ENCODE data around the gene CD2.

DNA sequence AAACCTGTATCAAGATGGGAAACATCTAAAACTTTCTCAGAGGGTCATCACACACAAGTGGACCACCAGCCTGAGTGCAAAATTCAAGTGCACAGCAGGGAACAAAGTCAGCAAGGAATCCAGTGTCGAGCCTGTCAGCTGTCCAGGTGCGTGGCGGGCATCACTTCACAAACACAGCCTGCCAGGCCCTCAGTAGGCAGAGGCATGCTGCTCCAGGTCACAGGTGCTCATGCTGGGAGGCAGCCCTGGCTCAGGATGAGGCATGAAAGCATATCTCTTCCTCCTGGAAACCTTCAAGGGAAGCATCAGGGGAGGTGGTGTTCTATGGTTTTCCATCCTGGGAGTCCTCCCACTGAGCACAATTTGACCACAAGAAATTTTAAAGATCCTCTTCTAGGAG lies 6.3 kb downstream of the CD2 start:
- TF ChIP-seq POLR2AphosphoS5 (IDR thresholded peaks at IDR 0.05) (no peak), EP300 (IDR thresholded peaks at IDR 0.05) (no peak)
- TF ChIP-seq, protein P1, sequence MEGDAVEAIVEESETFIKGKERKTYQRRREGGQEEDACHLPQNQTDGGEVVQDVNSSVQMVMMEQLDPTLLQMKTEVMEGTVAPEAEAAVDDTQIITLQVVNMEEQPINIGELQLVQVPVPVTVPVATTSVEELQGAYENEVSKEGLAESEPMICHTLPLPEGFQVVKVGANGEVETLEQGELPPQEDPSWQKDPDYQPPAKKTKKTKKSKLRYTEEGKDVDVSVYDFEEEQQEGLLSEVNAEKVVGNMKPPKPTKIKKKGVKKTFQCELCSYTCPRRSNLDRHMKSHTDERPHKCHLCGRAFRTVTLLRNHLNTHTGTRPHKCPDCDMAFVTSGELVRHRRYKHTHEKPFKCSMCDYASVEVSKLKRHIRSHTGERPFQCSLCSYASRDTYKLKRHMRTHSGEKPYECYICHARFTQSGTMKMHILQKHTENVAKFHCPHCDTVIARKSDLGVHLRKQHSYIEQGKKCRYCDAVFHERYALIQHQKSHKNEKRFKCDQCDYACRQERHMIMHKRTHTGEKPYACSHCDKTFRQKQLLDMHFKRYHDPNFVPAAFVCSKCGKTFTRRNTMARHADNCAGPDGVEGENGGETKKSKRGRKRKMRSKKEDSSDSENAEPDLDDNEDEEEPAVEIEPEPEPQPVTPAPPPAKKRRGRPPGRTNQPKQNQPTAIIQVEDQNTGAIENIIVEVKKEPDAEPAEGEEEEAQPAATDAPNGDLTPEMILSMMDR (IDR thresholded peaks at IDR 0.05) = no peak

Data from esophagus muscularis mucosa (tissue), 4 donors.